ENCODE measurements around the gene ELMO1. TPM values are rescaled to one million over a fixed set of nuclear protein-coding genes. Genes with fewer than 3 reads are reported as not detected.

The ELMO1 gene
- total and polyA plus RNA-seq, 11 donors: 6.9 to 38.6 (median 14.7) TPM

DNA sequence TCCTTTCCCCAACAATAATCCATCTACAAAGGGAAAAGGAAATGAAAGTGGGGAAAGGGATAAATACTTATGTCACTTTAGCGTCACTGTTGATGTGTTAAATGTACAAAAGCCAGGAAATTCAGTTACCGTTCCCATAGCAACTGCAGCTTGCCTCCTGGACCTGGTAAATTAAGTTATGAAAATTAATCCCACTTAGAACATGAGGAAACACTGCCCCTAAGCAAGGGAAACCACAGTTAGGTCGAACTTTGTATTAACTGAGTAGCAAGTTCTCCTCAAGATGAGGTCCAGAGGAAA lies 386.2 kb downstream of the ELMO1 start:
- intact Hi-C loops (cut with DNase I): no loop called here
- no peak overlapping the region for H3K4me3 ChIP-seq
- no peaks in the 10 kb centered on the region for H3K27me3 ChIP-seq
- WGBS, 4 donors: 70 to 78% (median 74%) methylated on average over 3 of the region's 3 CpGs
- no peaks in the 10 kb centered on the region for H3K9me3 ChIP-seq
- H3K4me1 ChIP-seq: peaks cover 0 to 5% (median 0%) of the 10 kb centered on the region in 12 donors
- TF ChIP-seq CTCF (IDR thresholded peaks at IDR 0.05): no peak
- TF ChIP-seq POLR2A (IDR thresholded peaks at IDR 0.05): no peak
- H3K27ac ChIP-seq: no peak overlapping the region
- ATAC-seq (peak in 1 of 4 donors; percentile 18), DNase-seq (no peak)
- no peaks in the 10 kb centered on the region for H3K36me3 ChIP-seq

GRCh38 chr7:37061849-37062559 lies 386.7 kb downstream of the ELMO1 start:
- 83 to 88% (median 87%) methylated on average over 5 of the region's 5 CpGs for WGBS, 4 donors
- Histone ChIP-seq H3K36me3 (no peaks in the 10 kb centered on the region), H3K9me3 (no peaks in the 10 kb centered on the region), H3K4me1 (peaks cover 0 to 5% (median 0%) of the 10 kb centered on the region in 12 donors), H3K27me3 (no peaks in the 10 kb centered on the region), H3K4me3 (no peak overlapping the region), H3K27ac (no peak overlapping the region)
- ATAC-seq: no peak
- no peak for DNase-seq
- TF ChIP-seq POLR2A (IDR thresholded peaks at IDR 0.05) (no peak), CTCF (IDR thresholded peaks at IDR 0.05) (no peak)
- intact Hi-C loops (cut with DNase I): no loop called here

GRCh38 chr7:37056234-37056912 lies 392.3 kb downstream of the ELMO1 start:
- Histone ChIP-seq H3K4me1 (no peaks in the 10 kb centered on the region), H3K36me3 (no peaks in the 10 kb centered on the region), H3K4me3 (no peak overlapping the region), H3K27ac (no peak overlapping the region), H3K9me3 (no peaks in the 10 kb centered on the region), H3K27me3 (no peaks in the 10 kb centered on the region)
- WGBS, 4 donors: 63 to 81% (median 65%) methylated on average over 4 of the region's 4 CpGs
- DNase-seq (no peak), ATAC-seq (no peak)
- intact Hi-C loops (cut with DNase I): no loop called here
- no peak for TF ChIP-seq CTCF (IDR thresholded peaks at IDR 0.05)
- no peak for TF ChIP-seq POLR2A (IDR thresholded peaks at IDR 0.05)

GRCh38 chr7:37054624-37055241 lies 393.9 kb downstream of the ELMO1 start:
- ATAC-seq: no peak
- TF ChIP-seq POLR2A (IDR thresholded peaks at IDR 0.05) (no peak), CTCF (IDR thresholded peaks at IDR 0.05) (no peak)

More at GRCh38 chr7:37054624-37055241, 393.9 kb downstream of the ELMO1 start:
- DNase-seq: no peak
- 70 to 79% (median 75%) methylated on average over 2 of the region's 2 CpGs for WGBS, 4 donors
- H3K4me1 ChIP-seq: no peaks in the 10 kb centered on the region
- intact Hi-C loops (cut with DNase I): no loop called here
- H3K9me3 ChIP-seq: no peaks in the 10 kb centered on the region
- no peaks in the 10 kb centered on the region for H3K36me3 ChIP-seq
- no peak overlapping the region for H3K4me3 ChIP-seq
- no peaks in the 10 kb centered on the region for H3K27me3 ChIP-seq
- H3K27ac ChIP-seq: no peak overlapping the region

Data from heart left ventricle (tissue), 16 donors.